ENCODE data around the gene PRRX2. TPM values are rescaled to one million over a fixed set of nuclear protein-coding genes. Genes with fewer than 3 reads are reported as not detected.

The PRRX2 gene
- total RNA-seq, 1 donor from 2014 or later: 43.7 TPM

- peak overlapping the region; percentile 84 for H3K27ac ChIP-seq
- peak in 1 of 2 donors; percentile 1 for TF ChIP-seq POLR2A (IDR thresholded peaks at IDR 0.05)
- TF ChIP-seq POLR2AphosphoS5 (IDR thresholded peaks at IDR 0.05; ENCODE audit: insufficient read depth in 1 of 2, low read depth in 1 of 2): peak; percentile 36 to 78
- peak; percentile 96 to 99 (median 99) for TF ChIP-seq CTCF (IDR thresholded peaks at IDR 0.05)
- peaks cover 7% of the 10 kb centered on the region for H3K4me1 ChIP-seq
- H3K27me3 ChIP-seq: no peaks in the 10 kb centered on the region
- peak overlapping the region; percentile 51 to 53 for H3K4me3 ChIP-seq
- DNase-seq (ENCODE audit: extremely low spot score in 2 of 2): no peak
- intact Hi-C loops (cut with DNase I): loop anchor here (2.0 kb wide), 1 partner anchor 45 kb away; no protein-coding TSS in a partner anchor
- H3K36me3 ChIP-seq: no peaks in the 10 kb centered on the region
- no peaks in the 10 kb centered on the region for H3K9me3 ChIP-seq
Observed at GRCh38 chr9:129737479-129738274, 72.2 kb downstream of the PRRX2 start.

GRCh38 chr9:129739432-129739831 lies 74.0 kb downstream of the PRRX2 start:
- H3K4me1 ChIP-seq: peaks cover 7% of the 10 kb centered on the region
- H3K27ac ChIP-seq: no peak overlapping the region
- DNase-seq (ENCODE audit: extremely low spot score in 2 of 2): no peak
- TF ChIP-seq POLR2A (IDR thresholded peaks at IDR 0.05): no peak
- no peak for TF ChIP-seq CTCF (IDR thresholded peaks at IDR 0.05)
- TF ChIP-seq POLR2AphosphoS5 (IDR thresholded peaks at IDR 0.05; ENCODE audit: insufficient read depth in 1 of 2, low read depth in 1 of 2): no peak
- no peak overlapping the region for H3K4me3 ChIP-seq
- intact Hi-C loops (cut with DNase I): no loop called here
- H3K36me3 ChIP-seq: no peaks in the 10 kb centered on the region
- no peaks in the 10 kb centered on the region for H3K27me3 ChIP-seq
- H3K9me3 ChIP-seq: no peaks in the 10 kb centered on the region

GRCh38 chr9:129740174-129740573 lies 74.7 kb downstream of the PRRX2 start:
- DNase-seq (ENCODE audit: extremely low spot score in 2 of 2): no peak
- intact Hi-C loops (cut with DNase I): no loop called here

GRCh38 chr9:129740666-129741464 lies 75.4 kb downstream of the PRRX2 start:
- Histone ChIP-seq H3K36me3 (no peaks in the 10 kb centered on the region), H3K9me3 (no peaks in the 10 kb centered on the region), H3K4me3 (no peak overlapping the region), H3K27ac (no peak overlapping the region), H3K4me1 (peaks cover 7% of the 10 kb centered on the region), H3K27me3 (no peaks in the 10 kb centered on the region)
- DNase-seq (ENCODE audit: extremely low spot score in 2 of 2): no peak
- intact Hi-C loops (cut with DNase I): no loop called here
- TF ChIP-seq CTCF (IDR thresholded peaks at IDR 0.05): no peak
- no peak for TF ChIP-seq POLR2AphosphoS5 (IDR thresholded peaks at IDR 0.05; ENCODE audit: insufficient read depth in 1 of 2, low read depth in 1 of 2)
- no peak for TF ChIP-seq POLR2A (IDR thresholded peaks at IDR 0.05)

More at GRCh38 chr9:129740174-129740573, 74.7 kb downstream of the PRRX2 start:
- no peak overlapping the region for H3K27ac ChIP-seq
- no peak for TF ChIP-seq CTCF (IDR thresholded peaks at IDR 0.05)
- no peak for TF ChIP-seq POLR2A (IDR thresholded peaks at IDR 0.05)
- TF ChIP-seq POLR2AphosphoS5 (IDR thresholded peaks at IDR 0.05; ENCODE audit: insufficient read depth in 1 of 2, low read depth in 1 of 2): no peak
- H3K4me1 ChIP-seq: peaks cover 7% of the 10 kb centered on the region
- H3K9me3 ChIP-seq: no peaks in the 10 kb centered on the region
- no peaks in the 10 kb centered on the region for H3K27me3 ChIP-seq
- no peak overlapping the region for H3K4me3 ChIP-seq
- H3K36me3 ChIP-seq: no peaks in the 10 kb centered on the region
